Measurements from ENCODE around the gene LGR6.
A peak's percentile ranks its signal among the peaks of the same experiment; 100 is the strongest.

Gene LGR6

DNA sequence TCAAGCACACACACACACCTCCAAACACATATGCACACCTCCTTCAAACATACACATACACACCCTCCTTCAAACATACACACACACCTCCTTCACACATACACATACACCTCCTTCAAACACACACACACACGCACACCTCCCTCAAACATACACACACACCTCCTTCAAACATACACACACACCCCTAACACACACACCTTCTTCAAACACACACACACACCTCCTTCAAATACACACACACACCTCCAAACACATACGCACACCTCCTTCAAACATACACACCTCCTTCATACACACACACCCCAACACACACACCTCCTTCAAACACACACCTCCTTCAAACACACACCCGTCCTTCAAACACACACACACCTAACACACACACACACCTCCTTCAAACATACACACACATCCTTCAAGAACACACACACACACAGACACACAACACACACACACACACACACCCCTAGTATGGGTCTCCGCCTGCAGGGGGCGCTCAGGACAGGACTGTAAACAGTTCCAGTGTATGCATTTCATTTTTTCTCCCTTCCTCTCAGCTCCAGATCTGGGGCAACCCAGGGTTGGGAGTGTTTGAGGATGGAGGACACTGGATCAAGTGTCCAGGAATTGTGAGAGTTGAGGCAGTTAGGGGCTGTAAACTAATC, 12.1 kb downstream of the LGR6 start:
- Histone ChIP-seq H3K4me3 (IDR thresholded peaks at IDR 0.05; ENCODE audit: insufficient read depth, low read depth, low read length) (no peak overlapping the region), H3K36me3 (ENCODE audit: insufficient read depth) (no peaks in the 10 kb centered on the region), H3K9ac (no peak overlapping the region), H2AFZ (ENCODE audit: low read depth) (no peak overlapping the region), H3K4me1 (ENCODE audit: low read depth, poor library complexity, severe bottlenecking) (no peaks in the 10 kb centered on the region), H3K27me3 (ENCODE audit: insufficient read depth, low read depth) (peaks cover 24% of the 10 kb centered on the region; the same call in 1 of the 2 replicates), H3K4me2 (no peak overlapping the region), H3K27ac (no peak overlapping the region), H3K79me2 (ENCODE audit: insufficient read depth, low read depth) (no peaks in the 10 kb centered on the region), H4K20me1 (ENCODE audit: insufficient read depth) (no peaks in the 10 kb centered on the region)
- peak; percentile 54 for TF ChIP-seq CTCF (conservative IDR thresholded peaks at IDR 0.05; ENCODE audit: low read depth, low read length)

DNA sequence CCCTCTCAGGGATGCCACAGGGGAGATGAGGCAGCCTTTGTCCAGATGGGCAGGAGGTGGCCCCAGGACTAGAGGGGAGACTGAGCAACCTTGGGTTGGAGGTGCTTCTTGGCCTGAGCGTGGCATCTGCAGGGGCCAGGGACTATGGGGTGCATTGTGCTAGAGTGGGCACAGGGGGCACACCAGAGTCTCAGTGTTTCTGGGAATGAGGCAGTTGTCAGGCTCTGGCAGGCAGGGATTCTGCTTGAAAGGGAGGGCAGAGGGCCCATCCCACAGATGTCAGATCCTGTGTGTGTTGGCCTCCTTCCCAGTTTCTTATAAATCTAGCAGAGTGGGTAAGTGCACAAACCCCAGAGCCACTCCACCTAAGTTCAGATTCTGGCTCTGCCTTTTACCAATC, 13.7 kb downstream of the LGR6 start:
- no peaks in the 10 kb centered on the region for H3K4me1 ChIP-seq (ENCODE audit: low read depth, poor library complexity, severe bottlenecking)
- no peaks in the 10 kb centered on the region for H4K20me1 ChIP-seq (ENCODE audit: insufficient read depth)
- H3K9ac ChIP-seq, result no peak overlapping the region
- no peaks in the 10 kb centered on the region for H3K36me3 ChIP-seq (ENCODE audit: insufficient read depth)
- peaks cover 23% of the 10 kb centered on the region; the same call in 1 of the 2 replicates for H3K27me3 ChIP-seq (ENCODE audit: insufficient read depth, low read depth)
- H3K4me2 ChIP-seq, result no peak overlapping the region
- H2AFZ ChIP-seq (ENCODE audit: low read depth), result no peak overlapping the region
- no peak overlapping the region for H3K27ac ChIP-seq
- H3K79me2 ChIP-seq (ENCODE audit: insufficient read depth, low read depth), result no peaks in the 10 kb centered on the region
- TF ChIP-seq CTCF (conservative IDR thresholded peaks at IDR 0.05; ENCODE audit: low read depth, low read length), result 0 out of 2 replicates have a peak, but pooled peaks have one; percentile 8
- no peak overlapping the region for H3K4me3 ChIP-seq (IDR thresholded peaks at IDR 0.05; ENCODE audit: insufficient read depth, low read depth, low read length)

GRCh38 chr1:202208351-202208857, 14.8 kb downstream of the LGR6 start:
- no peak overlapping the region for H3K4me3 ChIP-seq (IDR thresholded peaks at IDR 0.05; ENCODE audit: insufficient read depth, low read depth, low read length)
- no peak overlapping the region for H3K4me2 ChIP-seq
- no peaks in the 10 kb centered on the region for H4K20me1 ChIP-seq (ENCODE audit: insufficient read depth)
- TF ChIP-seq CTCF (conservative IDR thresholded peaks at IDR 0.05; ENCODE audit: low read depth, low read length), result no peak
- no peaks in the 10 kb centered on the region for H3K36me3 ChIP-seq (ENCODE audit: insufficient read depth)
- H2AFZ ChIP-seq (ENCODE audit: low read depth), result no peak overlapping the region
- no peaks in the 10 kb centered on the region for H3K4me1 ChIP-seq (ENCODE audit: low read depth, poor library complexity, severe bottlenecking)
- no peak overlapping the region for H3K9ac ChIP-seq
- H3K27ac ChIP-seq, result no peak overlapping the region
- no peaks in the 10 kb centered on the region for H3K79me2 ChIP-seq (ENCODE audit: insufficient read depth, low read depth)
- H3K27me3 ChIP-seq (ENCODE audit: insufficient read depth, low read depth), result peaks cover 32% of the 10 kb centered on the region; the same call in 1 of the 2 replicates

DNA sequence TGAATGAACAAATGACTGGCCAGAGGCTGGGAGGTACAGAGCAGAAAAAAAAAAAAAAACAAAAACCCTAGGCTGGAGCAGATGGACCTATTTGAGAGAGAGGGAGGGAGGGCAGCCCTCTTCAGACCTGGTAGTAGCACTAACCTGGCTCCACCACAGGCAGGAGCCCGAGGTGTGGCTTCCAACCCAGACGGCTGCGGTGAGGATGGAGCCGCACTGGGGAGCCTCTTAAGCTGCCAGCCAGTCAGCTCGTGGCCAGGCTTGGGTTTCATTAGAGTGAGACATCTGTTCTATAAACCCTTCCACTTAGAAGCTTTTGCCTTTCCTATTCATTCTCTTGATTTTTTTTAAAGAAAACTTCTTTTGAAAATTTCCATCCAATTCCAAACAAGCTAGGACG, 16.8 kb downstream of the LGR6 start:
- Histone ChIP-seq H2AFZ (ENCODE audit: low read depth) (no peak overlapping the region), H3K27me3 (ENCODE audit: insufficient read depth, low read depth) (peaks cover 35% of the 10 kb centered on the region; the same call in 1 of the 2 replicates), H3K79me2 (ENCODE audit: insufficient read depth, low read depth) (no peaks in the 10 kb centered on the region), H3K27ac (no peak overlapping the region), H3K9ac (no peak overlapping the region), H3K4me1 (ENCODE audit: low read depth, poor library complexity, severe bottlenecking) (no peaks in the 10 kb centered on the region), H4K20me1 (ENCODE audit: insufficient read depth) (no peaks in the 10 kb centered on the region), H3K4me3 (IDR thresholded peaks at IDR 0.05; ENCODE audit: insufficient read depth, low read depth, low read length) (no peak overlapping the region), H3K36me3 (ENCODE audit: insufficient read depth) (no peaks in the 10 kb centered on the region), H3K4me2 (no peak overlapping the region)
- TF ChIP-seq CTCF (conservative IDR thresholded peaks at IDR 0.05; ENCODE audit: low read depth, low read length), result no peak
